Measurements from ENCODE around the gene SSX3. TPM values are rescaled to one million over a fixed set of nuclear protein-coding genes. Genes with fewer than 3 reads are reported as not detected.
"Not testable (repeated sequence)": the region's sequence is repeated elsewhere in the genome, so short reads cannot be mapped to it uniquely, and the experiment has no call there.

Gene SSX3
- not detected in 2 replicates for total RNA-seq

- DNase-seq (ENCODE audit: low read depth, low spot score), result not testable (repeated sequence)
Observed at GRCh38 chrX:48356315-48357094, at the start of gene SSX3. TSS of gene SSX3 (minus strand) at chrX:48356703. CDS start at chrX:48355249, 1,454 bp downstream.

- DNase-seq (ENCODE audit: low read depth, low spot score), result not testable (repeated sequence)
Observed at GRCh38 chrX:48397825-48398224, 41.3 kb upstream of the SSX3 start.

GRCh38 chrX:48396931-48397330 is 40.4 kb upstream of the SSX3 start:
- DNase-seq (ENCODE audit: low read depth, low spot score), result not testable (repeated sequence)

GRCh38 chrX:48383239-48383638 is 26.7 kb upstream of the SSX3 start, which contains the start of gene SSX4:
TSS of gene SSX4 (plus strand) at chrX:48383539. CDS start at chrX:48384054, 515 bp downstream.
- DNase-seq (ENCODE audit: low read depth, low spot score), result not testable (repeated sequence)

GRCh38 chrX:48370408-48370807 is 13.9 kb upstream of the SSX3 start:
- DNase-seq (ENCODE audit: low read depth, low spot score), result not testable (repeated sequence)

- DNase-seq (ENCODE audit: low read depth, low spot score), result not testable (repeated sequence)
Observed at GRCh38 chrX:48367717-48368408, 11.4 kb upstream of the SSX3 start.

GRCh38 chrX:48359281-48359680 is 2.8 kb upstream of the SSX3 start:
- DNase-seq (ENCODE audit: low read depth, low spot score), result not testable (repeated sequence)

GRCh38 chrX:48357681-48358080 is 1.2 kb upstream of the SSX3 start:
- DNase-seq (ENCODE audit: low read depth, low spot score), result no peak

GRCh38 chrX:48346059-48346458 is 10.4 kb downstream of the SSX3 start:
- DNase-seq (ENCODE audit: low read depth, low spot score), result not testable (repeated sequence)

GRCh38 chrX:48313996-48314395 is 42.5 kb downstream of the SSX3 start:
- DNase-seq (ENCODE audit: low read depth, low spot score), result not testable (repeated sequence)

- no peak for DNase-seq (ENCODE audit: low read depth, low spot score)
Observed at GRCh38 chrX:48306175-48306574, 50.3 kb downstream of the SSX3 start.

Other genes starting within 250 kb of the SSX3 start
- gene SPACA5B, start 226.1 kb downstream of the SSX3 start, total RNA-seq, result not detected in 2 replicates
- not detected in 2 replicates for gene SSX5, start 159.9 kb downstream of the SSX3 start, total RNA-seq
- gene SSX1, start 101.3 kb downstream of the SSX3 start, total RNA-seq, result not detected in 2 replicates
- gene SSX4, start 26.8 kb upstream of the SSX3 start, total RNA-seq, result not detected in 2 replicates
- not detected in 2 replicates for gene SSX4B, start 55.3 kb upstream of the SSX3 start, total RNA-seq
- 54.8 and 88.9 TPM in 2 replicates for gene SLC38A5, start 113.6 kb upstream of the SSX3 start, total RNA-seq
- gene FTSJ1, start 119.5 kb upstream of the SSX3 start, total RNA-seq, result 60.7 and 65.4 TPM in 2 replicates
- gene PORCN, start 152.3 kb upstream of the SSX3 start, total RNA-seq, result 5.5 and 10.8 TPM in 2 replicates
- gene EBP, start 165.1 kb upstream of the SSX3 start, total RNA-seq, result 137 and 142 TPM in 2 replicates
- gene TBC1D25, start 183.0 kb upstream of the SSX3 start, total RNA-seq, result 6.5 and 6.9 TPM in 2 replicates
- 130 and 634 TPM in 2 replicates for gene RBM3, start 217.8 kb upstream of the SSX3 start, total RNA-seq
- 137 and 223 TPM in 2 replicates for gene WDR13, start 240.8 kb upstream of the SSX3 start, total RNA-seq